UCSD-AML1 (cell line): ENCODE measurements around the gene PSD4.

ENCODE experiments used
- DNase-seq: peaks from one replicate; lab custom pipeline; 2025; ENCODE audit not compliant: unreplicated experiment; lab: John Stamatoyannopoulos, UW

The PSD4 gene

DNA sequence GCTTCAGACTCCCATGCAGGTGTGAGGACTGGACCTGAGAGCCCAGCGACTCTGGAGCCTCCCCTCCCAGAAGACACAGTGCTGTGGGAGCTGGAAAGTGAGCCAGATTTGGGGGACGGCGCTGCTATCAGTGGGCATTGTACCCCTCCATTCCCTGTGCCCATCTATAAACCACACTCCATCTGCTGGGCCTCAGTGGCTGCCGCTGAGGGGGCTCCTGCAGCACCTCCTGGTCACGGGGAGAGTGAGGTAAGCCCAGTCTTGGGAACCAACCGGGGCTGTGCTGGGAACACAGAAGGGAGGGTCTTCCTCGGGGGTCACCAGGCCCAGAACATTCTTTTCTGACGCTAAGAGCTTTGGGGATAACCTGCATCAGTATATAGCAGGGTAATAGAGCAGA, 9.5 kb downstream of the PSD4 start:
- no peak for DNase-seq

DNA sequence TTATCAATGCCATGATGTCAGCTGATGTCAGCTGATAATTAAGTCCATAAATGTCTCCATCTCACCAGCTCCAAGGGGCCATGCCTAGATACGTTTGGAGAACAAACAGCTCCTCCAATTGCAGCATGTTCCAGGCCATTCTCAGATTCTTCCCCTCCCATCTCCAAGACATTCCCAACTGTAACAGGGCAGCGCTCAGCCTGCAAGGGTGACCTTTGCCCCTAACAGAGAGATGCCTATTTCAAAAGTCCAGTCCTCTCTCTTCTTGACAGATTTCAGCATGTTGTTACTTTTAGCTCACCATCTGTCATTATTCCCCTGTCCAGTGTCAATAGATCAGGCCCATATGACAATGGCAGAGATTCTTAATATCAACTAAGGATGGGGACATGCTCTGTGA, 9.9 kb downstream of the PSD4 start:
- DNase-seq: no peak

DNA sequence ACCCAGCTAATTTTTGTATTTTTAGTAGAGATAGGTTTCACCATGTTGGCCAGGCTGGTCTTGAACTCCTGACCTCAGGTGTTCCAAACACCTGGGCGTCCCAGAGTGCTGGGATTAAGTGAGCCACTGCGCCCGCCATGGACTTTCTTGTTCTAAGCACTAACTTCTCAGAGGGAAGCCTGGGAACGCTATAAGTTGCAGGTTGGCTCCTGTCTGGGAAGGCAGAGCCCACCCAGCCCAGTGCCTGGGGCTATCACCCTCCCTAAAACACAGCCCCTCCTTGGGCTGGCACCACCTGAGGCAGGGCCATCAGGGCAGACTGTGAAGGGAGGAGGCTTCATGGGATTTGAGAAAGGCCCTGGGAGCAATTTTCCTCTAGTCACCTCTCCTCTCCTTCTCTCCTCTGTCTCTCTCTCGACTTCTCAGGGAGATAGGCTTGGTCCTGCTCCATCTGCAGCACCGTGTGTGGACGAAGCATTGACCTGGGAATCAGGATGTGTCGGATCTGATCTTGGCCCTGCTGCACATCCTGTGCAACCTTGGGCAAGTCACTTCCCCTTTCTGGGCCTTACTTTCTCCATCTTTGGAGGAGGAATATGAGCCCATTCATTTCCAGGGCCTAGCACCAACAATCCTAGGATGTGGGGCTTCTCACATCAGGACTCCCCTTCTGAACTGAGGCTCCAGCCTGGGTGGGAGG, 10.9 kb downstream of the PSD4 start:
- no peak for DNase-seq

DNA sequence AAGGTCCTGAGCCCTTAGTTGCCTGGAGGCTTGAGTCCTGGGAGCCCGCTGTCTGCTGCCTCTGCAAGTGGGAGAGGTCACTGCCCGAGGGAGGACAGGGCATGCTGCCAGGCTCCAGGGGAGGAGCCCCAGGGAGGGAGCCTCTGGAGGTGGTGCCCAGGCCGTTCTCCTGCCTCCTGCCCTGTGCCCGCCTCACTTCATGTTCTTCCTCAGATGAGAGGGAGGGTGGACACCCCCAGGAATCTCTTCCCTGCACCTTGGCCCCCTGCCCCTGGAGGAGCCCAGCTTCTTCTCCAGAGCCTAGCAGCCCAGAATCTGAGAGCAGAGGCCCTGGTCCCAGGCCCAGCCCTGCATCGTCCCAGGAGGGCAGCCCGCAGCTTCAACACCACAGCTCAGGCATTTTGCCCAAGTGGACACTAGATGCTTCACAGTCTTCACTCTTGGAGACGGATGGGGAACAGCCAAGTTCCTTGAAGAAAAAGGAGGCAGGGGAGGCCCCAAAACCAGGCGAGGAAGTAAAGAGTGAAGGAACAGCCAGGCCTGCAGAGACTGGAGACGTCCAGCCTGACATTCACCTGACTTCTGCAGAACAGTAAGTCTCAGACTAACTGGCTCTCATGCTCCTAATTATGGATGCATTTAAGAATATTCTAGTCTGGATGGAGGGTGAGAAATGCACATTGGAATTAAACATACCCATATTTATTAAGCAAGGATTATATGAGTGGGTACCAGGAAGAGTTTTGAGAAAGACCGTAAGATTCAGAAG, 12.1 kb downstream of the PSD4 start:
- no peak for DNase-seq

DNA sequence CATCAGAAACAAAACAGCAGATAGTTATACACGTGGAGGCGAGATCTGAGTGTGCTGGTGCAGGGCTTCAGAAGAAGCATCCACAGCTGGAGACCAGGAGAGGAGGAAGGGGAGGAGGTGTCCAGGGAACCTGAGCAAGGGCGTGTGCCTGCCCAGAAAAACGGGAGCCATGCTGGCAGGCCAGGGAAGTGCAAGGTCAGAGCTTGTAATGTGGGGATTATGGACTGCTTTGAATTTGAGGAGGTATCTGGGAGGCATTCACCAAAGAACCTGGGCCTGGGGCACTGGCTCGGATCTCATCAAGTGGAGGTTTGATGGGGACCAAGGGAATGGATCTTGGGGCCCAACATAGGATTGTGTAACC, 12.6 kb downstream of the PSD4 start:
- DNase-seq: no peak

DNA sequence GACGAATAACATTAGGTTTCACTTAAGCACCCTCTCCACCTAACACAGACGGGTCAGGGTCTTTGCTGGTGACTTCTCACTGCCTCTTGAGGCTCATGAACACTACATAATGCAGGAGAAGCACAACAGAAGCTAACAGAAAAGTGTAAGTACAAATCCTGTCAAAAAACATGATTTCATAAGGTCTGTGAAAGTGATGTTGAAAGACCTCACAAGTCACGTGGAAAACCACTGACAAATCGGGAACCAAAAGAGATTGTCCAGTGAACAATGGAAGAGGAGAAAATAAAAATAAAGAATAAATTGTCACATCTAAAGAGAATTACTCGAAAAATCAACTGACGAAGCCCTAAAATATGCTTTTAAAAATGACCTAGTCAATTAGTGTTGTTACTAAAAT, 14.0 kb downstream of the PSD4 start:
- no peak for DNase-seq

DNA sequence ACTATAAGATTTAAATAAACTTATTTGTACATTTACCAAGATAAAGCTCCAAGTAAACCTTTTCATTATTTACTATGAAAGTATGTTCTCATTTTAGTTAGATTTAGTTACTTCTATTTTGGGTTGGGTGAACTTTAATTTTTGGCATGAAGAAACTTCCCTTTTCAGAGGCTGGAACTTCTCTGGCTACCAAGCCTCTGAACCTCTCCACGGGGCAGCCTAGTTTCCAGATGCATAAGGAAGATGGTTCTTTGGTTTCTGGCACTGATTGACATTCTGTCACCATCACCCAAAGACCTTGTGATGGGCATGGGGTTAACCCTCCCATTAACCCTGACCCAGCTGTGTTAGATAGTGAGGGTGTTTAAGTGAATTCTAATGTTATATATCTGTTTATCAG, 17.1 kb downstream of the PSD4 start:
- DNase-seq: no peak

DNA sequence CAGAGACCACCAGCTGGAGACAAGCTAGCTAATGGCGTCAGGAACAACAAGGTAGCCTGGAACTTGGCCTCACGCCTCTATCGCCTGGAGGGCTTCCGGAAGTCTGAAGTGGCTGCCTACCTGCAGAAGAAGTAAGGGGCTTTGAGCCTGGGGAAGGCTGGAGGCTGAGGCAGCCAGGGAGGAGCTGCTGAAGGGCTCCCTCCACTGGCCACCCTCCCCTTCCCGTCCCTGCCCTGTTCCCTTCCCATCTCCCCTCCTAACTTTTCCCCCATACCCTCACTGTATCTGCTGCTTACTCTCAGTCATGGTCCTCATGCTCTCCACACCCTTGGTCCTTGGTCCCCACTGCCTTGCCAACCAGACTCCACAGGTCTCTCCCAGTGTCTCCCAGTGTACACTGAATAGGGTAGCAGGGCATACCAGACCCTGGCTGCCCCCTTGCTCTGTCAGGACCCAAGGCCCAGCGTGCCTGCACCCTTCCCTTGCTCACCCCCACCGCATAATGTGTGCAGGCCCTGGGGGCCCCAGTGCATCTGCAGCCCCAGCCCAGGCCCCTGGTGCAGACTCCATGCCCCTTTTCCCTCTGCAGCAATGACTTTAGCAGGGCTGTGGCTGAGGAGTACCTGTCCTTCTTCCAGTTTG, 18.8 kb downstream of the PSD4 start:
- no peak for DNase-seq

DNA sequence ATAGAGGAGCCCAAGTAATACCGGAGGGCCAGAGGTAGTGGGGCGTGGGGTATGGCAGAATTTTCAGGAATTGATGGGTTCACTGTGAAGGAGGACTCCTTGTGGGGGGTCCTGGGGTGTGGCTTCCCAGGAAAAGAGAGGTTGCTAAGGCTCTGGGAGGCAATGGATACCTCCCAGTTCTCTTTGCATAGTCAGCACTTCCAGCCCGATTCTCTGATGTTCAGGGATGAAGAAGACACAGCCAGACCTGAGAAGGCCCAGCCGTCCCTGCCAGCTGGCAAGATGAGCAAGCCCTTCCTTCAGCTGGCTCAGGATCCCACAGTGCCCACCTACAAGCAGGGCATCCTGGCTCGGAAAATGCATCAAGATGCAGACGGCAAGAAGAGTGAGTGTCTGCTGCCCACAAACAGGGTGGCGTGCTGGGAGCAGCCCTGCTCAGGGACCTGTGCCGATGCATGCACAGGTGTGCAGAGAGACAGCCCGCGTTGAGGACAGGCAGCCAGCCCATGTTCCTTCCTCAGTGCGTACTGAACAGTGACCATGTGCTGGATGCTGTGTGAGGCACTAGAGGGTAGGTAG, 22.2 kb downstream of the PSD4 start:
- no peak for DNase-seq

DNA sequence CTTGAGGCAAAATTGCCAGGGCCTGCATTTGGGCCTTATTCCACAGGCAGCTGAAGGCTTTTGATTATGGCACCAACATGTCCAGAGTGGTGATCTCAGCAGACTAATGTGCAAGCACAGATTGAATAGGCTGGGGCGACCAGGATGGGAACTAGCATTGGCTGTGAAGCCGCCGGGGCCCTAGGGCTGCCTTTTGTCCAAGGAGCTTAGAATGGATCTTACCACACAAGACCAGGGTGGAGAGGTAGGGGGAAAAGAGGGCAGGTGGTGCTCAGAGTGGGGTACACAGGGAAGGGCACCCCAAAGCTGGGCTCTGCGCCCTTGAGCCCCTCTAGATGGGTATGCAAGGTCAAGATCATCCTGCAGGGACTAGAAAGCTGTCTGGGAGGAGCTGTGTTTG, 23.1 kb downstream of the PSD4 start:
- DNase-seq: no peak

DNA sequence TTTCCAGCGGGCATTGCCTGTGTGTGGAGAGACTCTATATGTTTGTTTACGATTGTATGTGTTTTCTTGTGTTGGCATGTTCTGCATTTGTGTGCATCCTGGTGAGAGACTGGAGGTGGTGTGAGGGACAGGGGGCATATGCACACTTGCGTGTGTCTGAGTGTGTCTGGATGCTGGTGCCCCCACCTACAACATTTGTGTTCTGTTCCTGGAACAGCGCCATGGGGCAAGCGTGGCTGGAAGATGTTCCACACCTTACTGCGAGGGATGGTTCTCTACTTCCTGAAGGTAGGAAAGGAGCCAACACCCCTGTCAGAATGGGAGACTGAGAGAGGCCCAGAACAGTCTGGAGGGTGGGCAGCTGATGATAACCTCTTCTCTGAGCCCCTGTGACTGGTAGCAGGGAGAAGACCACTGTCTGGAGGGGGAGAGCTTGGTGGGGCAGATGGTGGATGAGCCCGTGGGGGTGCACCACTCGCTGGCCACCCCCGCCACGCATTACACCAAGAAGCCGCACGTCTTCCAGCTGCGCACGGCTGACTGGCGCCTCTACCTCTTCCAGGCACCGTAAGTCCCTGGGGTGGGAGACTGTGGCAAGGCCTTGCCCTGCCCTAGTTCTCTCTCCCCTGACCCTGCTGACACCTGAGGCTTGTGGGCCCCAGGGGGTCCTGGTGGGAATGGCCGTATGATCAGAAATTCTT, 23.7 kb downstream of the PSD4 start:
- no peak for DNase-seq

DNA sequence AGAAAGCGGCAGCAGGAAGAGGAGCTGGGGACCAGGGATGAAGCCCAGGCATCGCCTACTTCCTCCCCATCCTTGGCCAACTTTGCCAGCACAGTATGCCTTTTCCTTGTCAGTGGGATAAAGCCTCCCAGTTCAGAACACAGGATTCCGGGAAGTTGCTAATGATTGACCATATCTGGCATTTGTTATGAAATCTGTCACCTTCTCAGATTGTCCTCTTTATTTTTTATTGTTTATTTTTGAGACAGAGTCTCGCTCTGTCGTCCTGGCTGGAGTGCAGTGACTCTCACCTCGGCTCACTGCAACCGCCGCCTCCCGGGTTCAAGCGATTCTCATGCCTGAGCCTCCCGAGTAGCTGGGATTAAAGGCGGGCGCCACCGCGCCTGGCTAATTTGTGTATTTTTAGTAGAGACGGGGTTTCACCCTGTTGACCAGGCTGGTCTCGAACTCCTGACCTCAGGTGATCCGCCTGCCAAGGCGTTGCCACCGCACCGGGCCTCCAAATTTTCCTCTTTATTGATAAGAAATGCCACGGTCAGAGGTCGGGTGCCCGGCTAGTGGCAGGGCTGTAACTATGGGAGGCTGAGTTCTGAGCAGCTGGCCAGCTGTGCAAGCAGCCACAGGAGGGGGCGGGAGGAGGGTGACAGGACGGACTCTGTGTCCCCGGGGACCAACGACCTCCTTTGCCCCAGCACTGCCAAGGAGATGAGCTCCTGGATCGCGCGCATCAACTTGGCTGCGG, 24.4 kb downstream of the PSD4 start:
- no peak for DNase-seq

DNA sequence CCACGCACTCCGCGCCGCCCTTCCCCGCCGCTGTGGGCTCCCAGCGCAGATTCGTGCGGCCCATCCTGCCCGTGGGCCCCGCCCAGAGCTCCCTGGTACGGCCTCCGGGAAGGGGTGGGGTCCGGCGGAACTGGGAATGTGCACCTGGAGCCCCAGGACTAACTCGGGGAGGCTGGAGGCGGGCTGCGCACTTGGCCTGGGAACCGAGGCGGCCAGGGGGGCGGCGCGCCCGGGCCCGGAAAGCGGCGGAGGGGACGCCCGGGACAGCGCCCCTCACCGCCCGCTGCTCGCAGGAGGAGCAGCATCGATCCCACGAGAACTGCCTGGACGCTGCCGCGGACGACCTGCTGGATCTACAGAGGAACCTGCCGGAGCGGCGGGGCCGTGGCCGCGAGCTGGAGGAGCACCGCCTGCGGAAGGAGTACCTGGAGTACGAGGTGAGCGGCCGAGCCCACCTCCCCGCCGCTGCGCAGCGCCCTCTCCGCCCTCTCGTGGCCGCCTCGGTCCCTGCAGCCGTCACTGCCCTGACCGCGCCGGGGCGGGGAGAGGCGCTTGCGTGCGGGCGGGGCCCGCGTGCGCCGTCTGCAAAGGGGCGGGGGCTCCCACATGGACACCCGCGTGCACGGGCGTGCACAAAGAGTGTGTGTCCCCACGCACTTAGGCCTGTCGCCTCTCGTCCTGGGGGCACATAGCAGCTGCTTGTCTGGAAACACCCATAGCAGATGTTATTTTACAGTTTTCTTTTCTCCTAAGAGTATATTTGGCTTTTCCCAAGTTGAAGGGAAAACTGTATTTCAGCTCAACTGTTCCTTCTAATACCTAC, 25.2 kb downstream of the PSD4 start:
- DNase-seq: no peak

DNA sequence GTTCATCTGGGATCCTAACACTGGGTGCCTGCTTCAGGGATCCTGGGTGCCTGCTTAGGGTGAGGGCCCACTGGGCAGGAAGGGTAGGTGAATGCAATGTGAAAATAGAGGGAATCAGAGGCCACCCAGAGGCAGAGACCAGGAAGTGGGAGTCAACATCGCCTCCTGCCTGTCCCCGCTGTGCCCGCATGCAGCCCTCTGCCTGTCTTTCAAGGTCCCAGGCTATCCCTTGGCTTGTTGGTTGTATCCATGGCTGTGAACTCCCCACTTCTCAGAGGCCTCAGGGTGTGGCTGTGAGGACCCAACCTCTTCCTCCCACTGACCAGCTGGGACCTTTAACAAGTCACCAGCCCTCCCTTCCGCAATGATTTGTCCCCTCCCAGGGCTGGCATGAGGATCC, 26.5 kb downstream of the PSD4 start:
- DNase-seq: no peak

DNA sequence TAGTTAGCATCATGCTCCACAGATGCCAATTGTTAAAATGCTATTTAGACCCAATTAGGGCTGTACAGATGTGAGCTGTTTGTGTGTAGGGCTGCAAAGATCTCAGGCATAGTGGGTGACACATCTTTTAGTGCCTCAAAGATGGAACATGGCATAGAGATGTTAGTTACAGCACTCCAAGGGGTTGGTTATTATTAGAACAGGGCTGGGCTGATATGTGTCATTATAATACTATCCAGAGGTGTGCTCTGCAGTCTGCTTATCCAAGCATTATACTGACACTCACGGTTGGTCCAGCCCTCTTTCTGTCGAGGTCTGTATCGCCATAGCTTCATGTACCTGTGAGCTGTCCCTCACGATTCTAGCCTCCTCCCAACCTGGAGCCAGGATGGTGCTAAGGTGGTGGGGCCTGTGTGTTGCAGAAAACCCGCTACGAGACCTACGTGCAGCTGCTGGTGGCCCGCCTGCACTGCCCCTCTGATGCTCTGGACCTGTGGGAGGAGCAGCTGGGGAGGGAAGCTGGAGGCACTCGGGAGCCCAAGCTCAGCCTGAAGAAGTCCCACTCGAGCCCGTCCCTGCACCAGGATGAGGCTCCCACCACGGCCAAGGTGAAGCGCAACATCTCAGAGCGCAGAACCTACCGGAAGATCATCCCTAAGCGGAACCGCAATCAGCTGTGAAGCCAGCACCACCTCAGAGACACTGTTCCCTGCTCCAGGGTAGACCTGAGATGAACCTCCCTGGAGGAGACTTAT, 27.1 kb downstream of the PSD4 start:
- DNase-seq: no peak

DNA sequence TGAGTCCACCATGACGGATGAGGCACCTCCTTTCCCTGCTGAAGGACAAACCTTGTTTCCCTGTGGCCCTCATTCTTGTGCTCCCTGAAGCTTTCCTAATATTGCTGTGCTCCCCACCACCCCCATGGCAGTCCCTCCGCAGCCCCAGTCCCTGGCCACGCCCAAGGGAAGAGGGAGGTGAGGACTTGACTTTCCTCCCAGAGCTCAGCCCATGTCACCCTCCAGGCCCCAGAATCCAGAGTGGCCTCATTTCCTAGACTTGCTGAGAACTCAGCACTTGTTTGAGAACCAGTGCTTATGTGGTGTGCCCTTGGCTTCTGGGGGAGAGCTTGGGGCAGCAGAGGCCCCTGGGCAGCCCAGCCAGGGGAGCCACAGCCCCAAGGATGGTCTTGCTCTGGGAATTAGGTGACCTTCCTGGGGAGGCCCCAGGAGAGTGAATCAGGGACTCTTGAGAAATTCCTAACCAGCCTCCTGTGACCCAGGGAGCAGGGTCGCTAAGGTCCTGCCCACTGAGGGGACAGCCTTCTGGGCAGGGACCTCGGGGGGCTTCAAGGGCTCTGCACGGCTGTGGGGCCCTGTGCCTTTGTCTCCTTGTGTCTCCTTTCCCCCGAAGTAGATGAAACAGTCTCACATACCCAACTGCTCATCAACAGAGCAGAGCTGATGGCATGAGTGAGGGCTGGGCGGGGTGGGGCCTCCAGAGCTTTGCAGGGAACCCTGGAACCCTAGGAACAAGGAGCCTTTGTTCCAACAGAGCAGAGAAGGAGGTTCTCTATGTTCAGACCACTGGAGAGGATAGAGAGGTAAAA, 27.9 kb downstream of the PSD4 start:
- no peak for DNase-seq

DNA sequence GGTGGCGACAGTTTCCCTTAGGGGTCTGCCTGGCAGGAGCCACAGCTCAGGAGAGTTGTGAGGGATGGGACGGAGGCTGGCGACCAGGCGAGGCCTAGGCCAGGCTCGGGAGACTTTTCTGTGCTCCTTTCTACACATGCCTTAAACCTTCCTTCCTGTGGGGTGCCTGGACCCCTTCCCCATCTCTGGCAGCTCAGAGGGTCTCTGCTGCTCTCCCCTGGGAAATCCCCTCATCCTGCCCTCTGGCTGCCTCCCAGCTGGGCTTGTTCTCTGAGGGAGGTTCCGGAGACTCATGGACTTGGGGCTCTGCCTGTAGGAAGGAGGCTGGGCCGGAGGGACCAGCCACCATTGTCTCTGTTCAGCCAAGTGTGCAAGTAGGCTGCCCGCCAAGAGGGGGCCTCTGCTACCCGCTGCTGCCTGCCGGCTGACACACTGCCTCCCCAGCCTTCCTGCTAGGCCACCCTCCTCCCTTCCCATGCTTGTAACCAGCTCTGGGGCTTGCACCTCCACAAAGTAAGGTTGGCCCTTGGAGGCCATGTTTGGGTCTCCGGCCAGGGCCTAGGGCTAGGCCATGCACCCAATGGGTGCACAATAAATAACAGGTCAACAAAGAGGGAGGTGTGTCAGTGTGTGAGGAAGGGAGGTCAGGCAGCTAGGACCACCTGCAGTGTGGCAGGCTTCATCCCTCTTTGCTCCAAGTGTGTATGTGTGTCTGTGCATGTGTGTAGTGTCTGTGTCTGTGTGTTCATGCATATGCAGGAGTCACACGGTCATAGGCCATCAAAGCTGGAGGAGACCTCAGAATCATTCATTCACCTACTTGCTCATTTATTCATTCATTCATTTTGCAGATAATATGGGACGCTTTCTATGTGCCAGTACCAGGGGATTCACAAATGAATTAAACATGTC, 28.8 kb downstream of the PSD4 start:
- no peak for DNase-seq

DNA sequence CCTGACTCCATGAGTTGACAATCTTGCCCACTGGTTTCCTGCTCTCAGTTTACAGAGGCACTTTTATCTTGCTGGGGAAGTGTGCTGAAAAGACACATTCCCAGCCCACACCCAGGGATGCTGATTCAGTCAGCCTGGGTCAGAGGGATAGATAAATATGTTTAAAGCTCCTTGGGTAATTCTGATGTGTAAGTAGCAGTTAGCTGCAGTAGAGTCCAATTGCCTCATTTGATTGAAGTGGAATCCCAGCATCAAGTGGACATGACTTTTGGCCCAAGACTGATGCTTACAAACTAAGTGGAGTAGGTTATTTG, 29.4 kb downstream of the PSD4 start:
- no peak for DNase-seq
